Measurements from ENCODE around the gene MVP.

DNA sequence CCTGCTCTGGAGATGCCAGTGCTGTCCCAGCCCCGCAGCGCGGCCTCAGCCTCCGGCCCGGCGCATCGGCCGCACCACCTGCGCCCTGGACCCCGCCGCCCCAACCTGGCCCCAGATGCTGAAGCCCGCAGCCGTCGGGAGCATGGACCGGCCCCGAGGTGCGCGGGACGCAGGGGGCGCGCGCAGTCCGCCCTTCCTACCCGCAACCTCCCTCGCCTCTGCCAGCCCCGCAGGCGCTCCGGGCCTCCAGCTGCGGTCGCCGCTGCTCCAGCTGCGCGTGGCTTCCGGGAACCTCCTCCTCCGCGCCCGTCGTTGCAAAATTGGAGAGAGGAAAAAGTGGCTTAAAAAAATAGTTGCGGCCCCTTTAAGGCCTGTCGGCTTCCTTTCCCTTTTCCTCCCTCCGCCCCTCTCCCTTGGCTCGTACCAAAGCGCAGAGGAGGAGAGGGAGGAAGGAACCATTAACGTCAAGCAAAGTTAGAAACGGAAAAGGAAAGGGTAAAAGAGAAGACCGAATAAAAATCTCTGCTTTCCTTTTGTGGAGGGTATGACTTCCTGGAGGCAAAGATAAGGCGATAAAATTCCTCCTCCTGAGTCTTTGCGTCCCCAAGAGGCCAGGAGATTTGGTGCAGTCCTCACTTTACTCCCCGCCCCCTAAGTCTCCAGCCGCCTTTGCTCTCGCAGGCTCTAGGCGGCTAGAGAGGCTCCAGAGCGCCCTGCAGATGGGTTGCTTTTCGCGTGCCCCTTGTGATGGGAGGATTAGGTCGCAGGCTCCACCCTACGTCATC is 42.8 kb downstream of the MVP start, which contains the start of gene CDIPT:
- TF ChIP-seq POLR2A (IDR thresholded peaks at IDR 0.05; ENCODE audit: low read length) (peak; percentile 43), GATA1 (IDR thresholded peaks at IDR 0.05; ENCODE audit: low read depth, low read length) (no peak)
